ENCODE measurements around the gene APC.
"Not testable (repeated sequence)": the region's sequence is repeated elsewhere in the genome, so short reads cannot be mapped to it uniquely, and the experiment has no call there.

The APC gene

GRCh38 chr5:112860929-112861637 lies 123.4 kb downstream of the APC start, which contains the start of gene SRP19:
SRP19 (plus strand) TSS chr5:112861287; CDS start chr5:112861377, 90 bp downstream.
- DNase-seq, result peak; percentile 91

GRCh38 chr5:112861638-112861985 lies 123.9 kb downstream of the APC start:
- no peak for DNase-seq

- DNase-seq, result no peak
These were observed 124.4 kb downstream of the APC start for GRCh38 chr5:112862085-112862484.

GRCh38 chr5:112863549-112863948 lies 125.9 kb downstream of the APC start:
- DNase-seq, result no peak

- DNase-seq, result no peak
These were observed 127.4 kb downstream of the APC start for GRCh38 chr5:112865128-112865527.

- no peak for DNase-seq
These were observed 129.1 kb downstream of the APC start for GRCh38 chr5:112866739-112867138.

GRCh38 chr5:112867411-112867810 lies 129.7 kb downstream of the APC start:
- no peak for DNase-seq

GRCh38 chr5:112869948-112870347 lies 132.3 kb downstream of the APC start:
- DNase-seq, result peak; percentile 21

- DNase-seq, result no peak
These were observed 133.3 kb downstream of the APC start for GRCh38 chr5:112870966-112871365.

- DNase-seq, result no peak
These were observed 138.7 kb downstream of the APC start for GRCh38 chr5:112876362-112876761.

- DNase-seq, result no peak
These were observed 140.4 kb downstream of the APC start for GRCh38 chr5:112878101-112878500.

- DNase-seq, result peak; percentile 63
These were observed 141.1 kb downstream of the APC start for GRCh38 chr5:112878760-112879159.

- DNase-seq, result no peak
These were observed 142.7 kb downstream of the APC start for GRCh38 chr5:112880219-112880964.

- DNase-seq, result no peak
These were observed 145.5 kb downstream of the APC start for GRCh38 chr5:112883192-112883591.

- DNase-seq, result no peak
These were observed 147.3 kb downstream of the APC start for GRCh38 chr5:112885001-112885400.

GRCh38 chr5:112886975-112887374 lies 149.3 kb downstream of the APC start:
- DNase-seq, result peak; percentile 35

- not testable (repeated sequence) for DNase-seq
These were observed 154.4 kb downstream of the APC start for GRCh38 chr5:112892066-112892465.

GRCh38 chr5:112892776-112893175 lies 155.1 kb downstream of the APC start:
- DNase-seq, result no peak

- DNase-seq, result no peak
These were observed 158.0 kb downstream of the APC start for GRCh38 chr5:112895682-112896081.
